HepG2 (cell line): ENCODE results near the gene ZXDC. TPM values are rescaled to one million over a fixed set of nuclear protein-coding genes. Genes with fewer than 3 reads are reported as not detected.

ENCODE experiments used
- ATF3 ChIP-seq: sonication (generic); formaldehyde crosslinking; IDR thresholded peaks from 2 replicates; pipeline ENCODE4 v1.4.0; 2020; ENCODE audit warnings: missing genetic modification reagents
- CBX5 ChIP-seq: sonication (generic); formaldehyde crosslinking; IDR thresholded peaks from 2 replicates; pipeline ENCODE4 v1.4.0; 2020; ENCODE audit warnings: missing genetic modification reagents, borderline replicate concordance
- CREB1 ChIP-seq, 2 experiments: fragments of 450-650 bp in 1 of 2; IDR thresholded peaks; 2 replicates each; pipeline ENCODE4 v1.6.1; 2016 to 2017; ENCODE audit warnings: control low read depth in 1 of 2, mild to moderate bottlenecking in 1 of 2, missing compliant biosample characterization in 1 of 2, missing genetic modification characterization in 1 of 2
- DNMT3B ChIP-seq: conservative IDR thresholded peaks from 2 replicates; pipeline ENCODE4 v1.6.1; 2016; ENCODE audit warnings: missing biosample characterization, control low read depth
- HDAC1 ChIP-seq: sonication (generic); formaldehyde crosslinking; IDR thresholded peaks from 2 replicates; pipeline ENCODE4 v1.5.1; 2020; ENCODE audit warnings: mild to moderate bottlenecking, missing genetic modification reagents
- POLR2G ChIP-seq: fragments of 200-400 bp; formaldehyde crosslinking; IDR thresholded peaks from 2 replicates; pipeline ENCODE4 v1.6.1; 2018; ENCODE audit warnings: mild to moderate bottlenecking, low read depth, low read length, moderate library complexity
- THAP8 ChIP-seq: sonication (generic); formaldehyde crosslinking; IDR thresholded peaks from 2 replicates; pipeline ENCODE4 v1.5.1; 2020; ENCODE audit warnings: missing genetic modification reagents, mild to moderate bottlenecking, borderline replicate concordance
- TMF1 ChIP-seq: sonication (generic); formaldehyde crosslinking; IDR thresholded peaks from 2 replicates; pipeline ENCODE4 v1.8.1; 2022; ENCODE audit warnings: low read depth, missing genetic modification reagents
- ZBTB7B ChIP-seq: sonication (generic); formaldehyde crosslinking; IDR thresholded peaks from 2 replicates; pipeline ENCODE4 v1.4.0; 2020; ENCODE audit warnings: missing genetic modification reagents
- ZFAT ChIP-seq: sonication (generic); formaldehyde crosslinking; conservative IDR thresholded peaks from 2 replicates; pipeline ENCODE4 v1.8.1; 2023; ENCODE audit warnings: missing genetic modification reagents, inconsistent platforms
- ZFP90 ChIP-seq: sonication (generic); formaldehyde crosslinking; IDR thresholded peaks from 2 replicates; pipeline ENCODE4 v1.8.0; 2022; ENCODE audit warnings: missing genetic modification reagents, mild to moderate bottlenecking, inconsistent platforms, borderline replicate concordance
- ZNF292 ChIP-seq: sonication (generic); formaldehyde crosslinking; IDR thresholded peaks from 2 replicates; pipeline ENCODE4 v1.8.1; 2022; ENCODE audit warnings: mild to moderate bottlenecking, low read depth, missing genetic modification reagents, borderline replicate concordance
- ZNF3 ChIP-seq: IDR thresholded peaks from 2 replicates; pipeline ENCODE4 v1.7.0; 2017; ENCODE audit warnings: inconsistent platforms
- ZNF569 ChIP-seq: sonication (generic); formaldehyde crosslinking; IDR thresholded peaks from 2 replicates; pipeline ENCODE4 v1.5.0; 2020; ENCODE audit warnings: mild to moderate bottlenecking, missing genetic modification reagents, moderate library complexity, borderline replicate concordance
- ZNF652 ChIP-seq: IDR thresholded peaks from 2 replicates; pipeline ENCODE4 v1.6.1; 2016; ENCODE audit warnings: low read depth, borderline replicate concordance
- ZSCAN25 ChIP-seq: sonication (generic); formaldehyde crosslinking; IDR thresholded peaks from 2 replicates; pipeline ENCODE4 v1.8.0; 2022; ENCODE audit warnings: mild to moderate bottlenecking, missing genetic modification reagents
- ZSCAN31 ChIP-seq: sonication (generic); formaldehyde crosslinking; IDR thresholded peaks from 2 replicates; pipeline ENCODE4 v1.5.0; 2020; ENCODE audit warnings: low read depth, mild to moderate bottlenecking, missing genetic modification reagents
- polyA plus RNA-seq, 8 experiments: library from polyadenylated mRNA; depleted of rRNA in 3 of 8; stranded (reverse) in 7 of 8; unstranded in 1 of 8; fragments of >200 nt; fragmentation: Illumina TruSeq in 4 of 8; extraction: Trizol in 4 of 8; gene quantifications; 2 replicates each; pipeline versions ENCODE4 v1.2.1 to v1.2.3, GENCODE V29; 2011 to 2016; ENCODE audit warnings: low read depth in 4 of 8, missing spikeins in 1 of 8, mixed read lengths in 1 of 8; ENCODE audit not compliant: insufficient read depth in 1 of 8
- total RNA-seq, 5 experiments: library from RNA; depleted of rRNA; stranded (reverse); fragments of >200 nt; fragmentation: Illumina TruSeq; extraction: Trizol; gene quantifications; 2 replicates each; pipeline ENCODE4 v1.2.3, GENCODE V29; 2016; ENCODE audit warnings: low read depth in 1 of 5
- TF ChIP-seq, protein P1 (sequence below): sonication (generic); formaldehyde crosslinking; IDR thresholded peaks from 2 replicates; pipeline ENCODE4 v1.4.0; 2020; ENCODE audit warnings: mild to moderate bottlenecking, missing genetic modification reagents
- TF ChIP-seq, protein P2 (sequence below): sonication (generic); formaldehyde crosslinking; IDR thresholded peaks from 2 replicates; pipeline ENCODE4; 2020; ENCODE audit warnings: missing genetic modification reagents, mild to moderate bottlenecking, borderline replicate concordance
- TF ChIP-seq, protein P3 (sequence below): IDR thresholded peaks from 2 replicates; pipeline ENCODE4 v1.6.1; 2012; ENCODE audit warnings: inconsistent platforms
- TF ChIP-seq, protein P4 (sequence below): sonication (generic); formaldehyde crosslinking; IDR thresholded peaks from 2 replicates; pipeline ENCODE4 v1.8.1; 2023; ENCODE audit warnings: missing genetic modification reagents, inconsistent platforms, borderline replicate concordance

Gene ZXDC
- total and polyA plus RNA-seq, 2 of the 13 experiments (the other 11 are each of a cell fraction or from before 2014, with no cell fraction given) = 17.6 to 21.2 TPM

GRCh38 chr3:126472277-126473006 is 3.2 kb downstream of the ZXDC start (continued):
- TF ChIP-seq ZSCAN25 = 0 out of 2 replicates have a peak, but pooled peaks have one; percentile 32
- TF ChIP-seq ZFAT = no peak
- TF ChIP-seq, protein P1, sequence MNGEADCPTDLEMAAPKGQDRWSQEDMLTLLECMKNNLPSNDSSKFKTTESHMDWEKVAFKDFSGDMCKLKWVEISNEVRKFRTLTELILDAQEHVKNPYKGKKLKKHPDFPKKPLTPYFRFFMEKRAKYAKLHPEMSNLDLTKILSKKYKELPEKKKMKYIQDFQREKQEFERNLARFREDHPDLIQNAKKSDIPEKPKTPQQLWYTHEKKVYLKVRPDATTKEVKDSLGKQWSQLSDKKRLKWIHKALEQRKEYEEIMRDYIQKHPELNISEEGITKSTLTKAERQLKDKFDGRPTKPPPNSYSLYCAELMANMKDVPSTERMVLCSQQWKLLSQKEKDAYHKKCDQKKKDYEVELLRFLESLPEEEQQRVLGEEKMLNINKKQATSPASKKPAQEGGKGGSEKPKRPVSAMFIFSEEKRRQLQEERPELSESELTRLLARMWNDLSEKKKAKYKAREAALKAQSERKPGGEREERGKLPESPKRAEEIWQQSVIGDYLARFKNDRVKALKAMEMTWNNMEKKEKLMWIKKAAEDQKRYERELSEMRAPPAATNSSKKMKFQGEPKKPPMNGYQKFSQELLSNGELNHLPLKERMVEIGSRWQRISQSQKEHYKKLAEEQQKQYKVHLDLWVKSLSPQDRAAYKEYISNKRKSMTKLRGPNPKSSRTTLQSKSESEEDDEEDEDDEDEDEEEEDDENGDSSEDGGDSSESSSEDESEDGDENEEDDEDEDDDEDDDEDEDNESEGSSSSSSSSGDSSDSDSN (CRISPR knock-in tag) = peak; percentile 53; the same call in 1 of the 2 replicates
- TF ChIP-seq POLR2G = 0 out of 2 replicates have a peak, but pooled peaks have one; percentile 21
- peak; percentile 64; the same call in 1 of the 2 replicates for TF ChIP-seq ZNF3 (CRISPR knock-in tag)
- TF ChIP-seq ATF3 (CRISPR knock-in tag) = 0 out of 2 replicates have a peak, but pooled peaks have one; percentile 19
- no peak for TF ChIP-seq ZNF292 (CRISPR knock-in tag)
- TF ChIP-seq CBX5 = peak; percentile 62; the same call in 1 of the 2 replicates
- TF ChIP-seq THAP8 = no peak
- no peak; the same call in 1 of the 2 replicates for TF ChIP-seq HDAC1 (CRISPR knock-in tag)
- no peak for TF ChIP-seq ZNF569 (CRISPR knock-in tag)
- TF ChIP-seq, protein P2, sequence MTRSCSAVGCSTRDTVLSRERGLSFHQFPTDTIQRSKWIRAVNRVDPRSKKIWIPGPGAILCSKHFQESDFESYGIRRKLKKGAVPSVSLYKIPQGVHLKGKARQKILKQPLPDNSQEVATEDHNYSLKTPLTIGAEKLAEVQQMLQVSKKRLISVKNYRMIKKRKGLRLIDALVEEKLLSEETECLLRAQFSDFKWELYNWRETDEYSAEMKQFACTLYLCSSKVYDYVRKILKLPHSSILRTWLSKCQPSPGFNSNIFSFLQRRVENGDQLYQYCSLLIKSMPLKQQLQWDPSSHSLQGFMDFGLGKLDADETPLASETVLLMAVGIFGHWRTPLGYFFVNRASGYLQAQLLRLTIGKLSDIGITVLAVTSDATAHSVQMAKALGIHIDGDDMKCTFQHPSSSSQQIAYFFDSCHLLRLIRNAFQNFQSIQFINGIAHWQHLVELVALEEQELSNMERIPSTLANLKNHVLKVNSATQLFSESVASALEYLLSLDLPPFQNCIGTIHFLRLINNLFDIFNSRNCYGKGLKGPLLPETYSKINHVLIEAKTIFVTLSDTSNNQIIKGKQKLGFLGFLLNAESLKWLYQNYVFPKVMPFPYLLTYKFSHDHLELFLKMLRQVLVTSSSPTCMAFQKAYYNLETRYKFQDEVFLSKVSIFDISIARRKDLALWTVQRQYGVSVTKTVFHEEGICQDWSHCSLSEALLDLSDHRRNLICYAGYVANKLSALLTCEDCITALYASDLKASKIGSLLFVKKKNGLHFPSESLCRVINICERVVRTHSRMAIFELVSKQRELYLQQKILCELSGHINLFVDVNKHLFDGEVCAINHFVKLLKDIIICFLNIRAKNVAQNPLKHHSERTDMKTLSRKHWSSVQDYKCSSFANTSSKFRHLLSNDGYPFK (CRISPR knock-in tag) = no peak
- TF ChIP-seq, protein P3, sequence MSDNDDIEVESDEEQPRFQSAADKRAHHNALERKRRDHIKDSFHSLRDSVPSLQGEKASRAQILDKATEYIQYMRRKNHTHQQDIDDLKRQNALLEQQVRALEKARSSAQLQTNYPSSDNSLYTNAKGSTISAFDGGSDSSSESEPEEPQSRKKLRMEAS = peak; percentile 70
- 0 out of 2 replicates have a peak, but pooled peaks have one; percentile 39 for TF ChIP-seq ZBTB7B (CRISPR knock-in tag)
- TF ChIP-seq, protein P4, sequence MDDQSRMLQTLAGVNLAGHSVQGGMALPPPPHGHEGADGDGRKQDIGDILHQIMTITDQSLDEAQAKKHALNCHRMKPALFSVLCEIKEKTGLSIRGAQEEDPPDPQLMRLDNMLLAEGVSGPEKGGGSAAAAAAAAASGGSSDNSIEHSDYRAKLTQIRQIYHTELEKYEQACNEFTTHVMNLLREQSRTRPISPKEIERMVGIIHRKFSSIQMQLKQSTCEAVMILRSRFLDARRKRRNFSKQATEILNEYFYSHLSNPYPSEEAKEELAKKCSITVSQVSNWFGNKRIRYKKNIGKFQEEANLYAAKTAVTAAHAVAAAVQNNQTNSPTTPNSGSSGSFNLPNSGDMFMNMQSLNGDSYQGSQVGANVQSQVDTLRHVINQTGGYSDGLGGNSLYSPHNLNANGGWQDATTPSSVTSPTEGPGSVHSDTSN (CRISPR knock-in tag) = no peak
- TF ChIP-seq DNMT3B (CRISPR knock-in tag) = no peak
- no peak; the same call in 1 of the 2 replicates for TF ChIP-seq ZNF652 (CRISPR knock-in tag)
- no peak for TF ChIP-seq TMF1 (CRISPR knock-in tag)
- 0 out of 2 replicates have a peak, but pooled peaks have one; percentile 66 for TF ChIP-seq ZSCAN31 (CRISPR knock-in tag)
- no peak; the same call in 1 of the 2 replicates for TF ChIP-seq CREB1 (IDR thresholded peaks at IDR 0.05)
- TF ChIP-seq CREB1 (CRISPR knock-in tag; IDR thresholded peaks at IDR 0.05) = peak; percentile 65; the same call in 1 of the 2 replicates
- 0 out of 2 replicates have a peak, but pooled peaks have one; percentile 29 for TF ChIP-seq ZFP90 (CRISPR knock-in tag)
